Dendritic cell treated with granulocyte-macrophage colony-stimulating factor and Interleukin-4, amounts not matched to agents 40 ng/mL and 50 ng/mL, for 4 days (primary cell): Measurements from ENCODE around the gene KIF26A.

Experiments
- H3K27ac Mint-ChIP-seq: one replicate; pipeline ENCODE4 v1.8.0; 2022; ENCODE audit warnings: mild to moderate bottlenecking, mixed read lengths
- H3K27me3 Mint-ChIP-seq: one replicate; pipeline ENCODE4 v1.8.0; 2022; ENCODE audit warnings: mild to moderate bottlenecking, mixed read lengths
- H3K36me3 Mint-ChIP-seq: one replicate; pipeline ENCODE4 v1.8.0; 2022; ENCODE audit warnings: low read depth, mixed read lengths
- H3K4me1 Mint-ChIP-seq: one replicate; pipeline ENCODE4 v1.8.0; 2022; ENCODE audit warnings: low read depth, mixed read lengths
- H3K4me3 Mint-ChIP-seq: one replicate; pipeline ENCODE4 v1.8.0; 2022; ENCODE audit warnings: mild to moderate bottlenecking, moderate library complexity, mixed read lengths
- H3K9me3 Mint-ChIP-seq: one replicate; pipeline ENCODE4 v1.8.0; 2022; ENCODE audit warnings: mixed read lengths
- intact Hi-C: fragments of 100-400 bp; cut with micrococcal nuclease; formaldehyde crosslinking; loops from one replicate; pipeline ENCODE4 v1.15.0; 2022

Gene KIF26A

DNA sequence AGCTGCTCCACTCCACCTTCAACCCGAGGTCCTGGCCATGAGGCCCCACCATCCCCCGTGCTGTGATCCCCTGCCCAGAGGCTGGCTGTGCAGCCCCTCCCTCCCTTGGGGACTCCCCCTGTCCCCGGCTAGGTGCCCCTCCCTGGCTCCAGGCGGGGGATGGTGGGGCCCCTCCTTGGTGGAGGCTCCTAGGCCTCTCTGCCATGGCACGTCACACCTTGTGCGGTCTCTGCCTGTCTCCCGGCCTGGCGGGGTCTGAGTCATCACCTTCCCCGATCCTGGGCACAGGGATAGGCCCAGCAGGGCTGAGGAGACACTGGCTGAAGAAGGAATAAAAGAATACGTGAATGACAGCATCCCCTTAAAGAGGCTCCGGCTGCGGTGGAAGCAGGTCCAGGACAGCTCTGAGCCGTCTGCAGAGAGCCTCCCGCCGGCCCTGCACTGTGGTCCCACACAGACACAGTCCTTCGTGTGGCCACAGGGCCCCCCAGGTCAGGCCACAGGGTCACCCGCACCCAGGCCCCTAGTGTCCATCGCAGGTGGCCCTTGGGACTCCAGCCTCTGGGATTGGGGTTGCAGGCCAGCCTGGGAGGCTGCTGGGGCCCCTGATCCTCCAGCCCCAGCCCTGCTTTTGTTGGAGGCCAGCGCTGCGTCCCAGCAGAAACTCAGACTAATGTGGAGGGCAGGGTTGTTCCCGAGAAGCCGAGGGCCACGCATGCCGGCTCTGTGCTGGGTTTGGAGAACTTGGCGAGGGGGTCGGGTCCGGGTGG, 43.6 kb downstream of the KIF26A start:
- Mint-ChIP-seq H3K4me1 (no peaks in the 10 kb centered on the region), H3K9me3 (no peaks in the 10 kb centered on the region), H3K4me3 (no peak overlapping the region), H3K27ac (no peak overlapping the region), H3K27me3 (no peaks in the 10 kb centered on the region), H3K36me3 (no peaks in the 10 kb centered on the region)
- intact Hi-C loops, result no loop called here

DNA sequence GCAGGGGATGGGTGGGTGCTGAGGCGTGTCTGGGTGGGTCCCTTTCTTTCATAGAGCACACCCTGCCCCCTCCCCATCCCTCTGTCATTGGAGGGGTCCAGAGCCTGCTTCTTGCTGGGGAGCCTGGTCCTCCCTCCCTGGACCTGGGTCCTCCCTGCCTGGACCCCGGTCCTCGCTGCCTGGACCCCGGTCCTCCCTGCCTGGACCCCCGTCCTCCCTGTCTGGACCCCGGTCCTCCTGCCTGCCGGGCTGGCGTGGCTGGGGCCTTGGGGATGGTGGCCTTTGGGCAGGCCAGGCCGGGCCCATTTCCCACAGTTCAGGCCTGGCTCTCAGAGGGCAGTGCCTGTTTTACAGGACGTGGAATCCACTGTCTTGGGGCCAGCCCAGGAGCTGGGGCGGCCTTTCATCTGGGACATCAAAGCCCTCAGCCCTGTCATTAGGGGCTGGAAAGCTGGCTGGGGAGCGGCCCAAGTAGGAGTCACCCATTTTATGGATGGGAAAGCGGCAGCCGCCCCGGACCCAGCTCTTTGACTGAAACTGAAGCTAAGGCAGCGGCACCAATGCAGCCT, 44.6 kb downstream of the KIF26A start:
- Mint-ChIP-seq H3K4me1 (no peaks in the 10 kb centered on the region), H3K9me3 (no peaks in the 10 kb centered on the region), H3K36me3 (no peaks in the 10 kb centered on the region), H3K27ac (no peak overlapping the region), H3K4me3 (no peak overlapping the region), H3K27me3 (peaks cover 1% of the 10 kb centered on the region)
- intact Hi-C loops, result no loop called here

DNA sequence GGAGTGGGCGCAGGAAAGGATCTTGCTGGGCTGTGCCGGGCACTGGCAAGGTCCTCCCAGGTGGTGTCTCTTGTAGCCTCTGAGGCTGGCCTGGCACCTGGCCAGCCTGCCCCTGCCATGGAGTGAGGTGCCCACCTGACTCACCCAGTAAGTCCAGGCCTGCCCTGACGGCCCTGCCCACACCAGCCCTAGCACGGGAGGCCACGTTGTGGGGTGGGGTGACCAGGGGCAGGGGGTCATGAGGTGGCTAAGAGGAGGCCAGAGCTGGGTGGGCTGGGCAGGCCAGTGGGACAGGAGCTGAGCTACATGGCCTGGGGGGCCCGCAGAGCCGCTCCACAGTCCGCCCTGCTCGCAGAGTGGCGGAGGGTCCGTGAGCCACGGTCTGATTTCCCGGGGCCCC, 45.4 kb downstream of the KIF26A start:
- H3K27me3 Mint-ChIP-seq, result peaks cover 1% of the 10 kb centered on the region

DNA sequence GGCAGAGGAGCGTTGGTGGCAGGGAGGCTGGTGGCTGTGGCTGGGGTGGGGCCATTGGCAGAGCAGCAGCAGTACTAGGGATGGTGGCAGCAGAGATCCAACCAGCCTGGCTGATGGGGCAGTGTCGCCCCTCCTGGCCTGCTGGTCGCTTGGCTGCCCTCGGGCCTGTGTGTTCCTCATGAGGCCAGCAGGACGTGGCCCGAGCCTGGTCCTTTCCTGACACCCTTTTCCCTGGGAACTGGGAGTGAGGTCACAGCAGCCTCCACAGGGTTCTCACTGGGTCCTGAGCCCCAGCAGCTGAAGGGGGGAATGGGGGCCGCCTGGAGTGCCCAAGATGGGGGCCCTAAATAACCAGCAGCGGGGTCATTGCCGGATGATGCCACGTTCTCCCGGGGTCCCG, 46.1 kb downstream of the KIF26A start:
- no peaks in the 10 kb centered on the region for H3K9me3 Mint-ChIP-seq
- intact Hi-C loops, result no loop called here
- H3K4me1 Mint-ChIP-seq, result no peaks in the 10 kb centered on the region
- no peak overlapping the region for H3K4me3 Mint-ChIP-seq
- H3K27ac Mint-ChIP-seq, result no peak overlapping the region
- no peaks in the 10 kb centered on the region for H3K36me3 Mint-ChIP-seq
- H3K27me3 Mint-ChIP-seq, result peaks cover 1% of the 10 kb centered on the region

More for the DNA sequence above, 45.4 kb downstream of the KIF26A start:
- intact Hi-C loops, result no loop called here
- Mint-ChIP-seq H3K4me1 (no peaks in the 10 kb centered on the region), H3K4me3 (no peak overlapping the region), H3K36me3 (no peaks in the 10 kb centered on the region), H3K9me3 (no peaks in the 10 kb centered on the region), H3K27ac (no peak overlapping the region)

DNA sequence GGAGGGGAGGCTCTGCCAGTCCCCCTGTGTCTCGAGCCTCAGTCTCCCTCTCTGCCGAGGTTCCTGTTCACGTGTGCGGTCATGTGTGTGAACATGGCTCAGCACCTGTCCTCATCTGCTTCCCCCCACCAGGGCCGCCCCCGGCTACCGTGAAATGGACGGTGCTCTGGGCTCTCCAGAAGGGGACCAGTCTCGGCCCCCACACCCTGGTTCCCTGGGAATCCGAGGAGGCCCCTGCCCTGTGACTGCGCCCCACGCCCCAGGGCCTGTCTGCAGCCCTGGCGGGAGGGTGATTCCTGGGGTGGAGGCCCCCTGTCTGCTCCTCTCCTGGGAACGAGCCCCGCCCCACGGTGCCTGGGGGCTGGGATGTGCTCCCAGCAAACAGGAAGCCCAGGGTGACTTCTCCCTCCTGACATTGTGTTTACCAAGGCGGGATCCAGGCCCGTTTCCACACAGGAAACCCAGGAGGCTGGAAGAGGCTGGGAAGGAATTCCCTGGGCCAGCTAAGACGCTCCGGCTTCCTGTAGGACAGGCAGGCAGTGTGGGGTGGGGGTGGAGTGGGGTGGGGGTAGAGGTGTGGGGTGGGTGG, 46.6 kb downstream of the KIF26A start:
- no peaks in the 10 kb centered on the region for H3K4me1 Mint-ChIP-seq
- peaks cover 1% of the 10 kb centered on the region for H3K27me3 Mint-ChIP-seq
- no peak overlapping the region for H3K4me3 Mint-ChIP-seq
- H3K36me3 Mint-ChIP-seq, result no peaks in the 10 kb centered on the region
- H3K27ac Mint-ChIP-seq, result no peak overlapping the region
- H3K9me3 Mint-ChIP-seq, result no peaks in the 10 kb centered on the region
- intact Hi-C loops, result no loop called here

DNA sequence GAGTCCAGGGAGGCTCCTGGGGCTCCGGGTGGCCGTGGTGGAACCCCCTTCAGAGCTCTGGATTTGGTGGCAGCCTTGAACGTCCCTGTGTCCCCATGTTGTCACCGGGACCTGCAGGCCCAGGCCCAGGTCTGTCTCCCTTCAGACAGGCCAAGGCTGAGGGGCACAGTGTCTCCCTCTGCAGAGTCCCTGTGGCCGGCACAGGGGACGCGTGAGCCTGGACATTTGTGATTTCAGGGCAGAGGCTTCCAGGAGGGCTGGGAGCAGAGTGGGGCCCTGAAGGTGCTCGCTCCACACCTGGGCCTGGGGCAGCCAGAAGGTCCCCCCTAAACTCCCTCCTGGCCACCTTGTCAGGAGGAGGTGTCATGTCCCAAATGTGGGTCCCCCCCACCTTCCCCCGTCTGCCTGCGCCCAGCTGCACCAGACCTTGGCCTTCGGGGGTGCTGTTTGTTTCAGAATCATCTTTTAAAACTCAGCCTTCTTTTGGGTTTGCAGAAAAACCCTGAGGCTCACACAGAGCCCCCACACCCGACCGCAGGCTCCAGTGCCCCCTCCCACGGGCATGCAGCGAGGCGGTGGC, 47.6 kb downstream of the KIF26A start:
- no peaks in the 10 kb centered on the region for H3K9me3 Mint-ChIP-seq

DNA sequence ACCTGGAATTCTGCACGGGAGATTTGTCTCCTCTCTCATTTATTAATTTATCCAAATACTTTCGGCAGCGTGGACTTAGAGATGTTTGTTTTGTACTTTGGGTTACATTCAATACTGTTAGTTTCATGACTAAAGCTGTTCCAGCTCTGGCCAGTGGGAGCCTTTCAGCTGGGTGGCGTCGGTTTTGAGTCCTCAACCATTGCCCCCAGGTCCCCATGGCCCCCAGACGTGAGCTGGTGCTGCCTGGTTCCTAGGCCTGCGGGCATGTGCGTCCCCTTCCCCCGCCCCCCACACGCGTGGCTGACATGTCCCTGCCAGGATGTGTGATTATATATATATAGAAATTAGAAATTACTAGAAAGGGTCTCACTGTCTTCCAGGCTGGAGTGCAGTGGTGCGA, 48.2 kb downstream of the KIF26A start:
- Mint-ChIP-seq H3K36me3 (no peaks in the 10 kb centered on the region), H3K4me1 (no peaks in the 10 kb centered on the region), H3K27me3 (peaks cover 1% of the 10 kb centered on the region), H3K27ac (no peak overlapping the region), H3K4me3 (no peak overlapping the region), H3K9me3 (no peaks in the 10 kb centered on the region)
- intact Hi-C loops, result no loop called here

More for the DNA sequence above, 47.6 kb downstream of the KIF26A start:
- Mint-ChIP-seq H3K4me1 (no peaks in the 10 kb centered on the region), H3K27me3 (peaks cover 1% of the 10 kb centered on the region), H3K4me3 (no peak overlapping the region), H3K36me3 (no peaks in the 10 kb centered on the region), H3K27ac (no peak overlapping the region)
- intact Hi-C loops, result no loop called here

DNA sequence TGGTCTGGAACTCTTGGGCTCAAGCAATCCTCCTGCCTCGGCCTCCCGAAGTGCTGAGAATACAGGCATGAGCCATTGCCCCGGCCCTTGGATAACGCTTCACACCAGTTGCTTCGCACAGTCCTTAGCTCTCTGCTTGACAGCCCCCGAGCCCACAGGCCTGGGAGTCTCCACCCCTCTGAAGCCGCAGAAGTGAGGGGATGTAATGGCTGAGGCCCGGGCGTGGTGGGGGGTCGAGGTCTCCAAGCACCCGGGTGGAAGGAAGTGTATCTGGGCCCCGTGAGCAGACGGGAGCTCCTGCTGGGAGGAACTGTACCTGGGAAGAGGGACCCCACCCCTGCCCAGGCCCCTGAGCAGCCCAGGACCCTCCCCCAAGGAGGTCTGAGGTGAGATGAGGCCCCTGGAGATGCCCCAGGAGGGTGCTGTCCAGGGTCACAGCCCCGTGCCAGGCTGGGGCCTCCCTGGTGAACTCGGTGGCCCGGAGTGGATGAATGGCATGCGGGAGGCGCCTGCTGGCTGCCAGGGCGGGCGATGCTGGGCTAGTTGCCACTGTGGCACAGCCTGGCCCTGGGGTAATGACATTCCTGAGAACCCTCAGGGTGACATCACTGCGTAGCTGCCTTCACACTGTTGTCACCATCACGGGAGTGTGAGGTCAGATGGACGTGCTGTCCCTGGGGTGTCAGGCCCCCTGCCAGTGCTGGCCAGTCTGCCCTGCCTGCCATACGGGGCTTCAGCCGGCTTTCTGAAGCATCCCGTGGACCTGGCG, 48.9 kb downstream of the KIF26A start:
- intact Hi-C loops, result no loop called here
- Mint-ChIP-seq H3K27me3 (peaks cover 1% of the 10 kb centered on the region), H3K36me3 (no peaks in the 10 kb centered on the region), H3K4me3 (no peak overlapping the region), H3K4me1 (no peaks in the 10 kb centered on the region), H3K27ac (no peak overlapping the region), H3K9me3 (no peaks in the 10 kb centered on the region)

DNA sequence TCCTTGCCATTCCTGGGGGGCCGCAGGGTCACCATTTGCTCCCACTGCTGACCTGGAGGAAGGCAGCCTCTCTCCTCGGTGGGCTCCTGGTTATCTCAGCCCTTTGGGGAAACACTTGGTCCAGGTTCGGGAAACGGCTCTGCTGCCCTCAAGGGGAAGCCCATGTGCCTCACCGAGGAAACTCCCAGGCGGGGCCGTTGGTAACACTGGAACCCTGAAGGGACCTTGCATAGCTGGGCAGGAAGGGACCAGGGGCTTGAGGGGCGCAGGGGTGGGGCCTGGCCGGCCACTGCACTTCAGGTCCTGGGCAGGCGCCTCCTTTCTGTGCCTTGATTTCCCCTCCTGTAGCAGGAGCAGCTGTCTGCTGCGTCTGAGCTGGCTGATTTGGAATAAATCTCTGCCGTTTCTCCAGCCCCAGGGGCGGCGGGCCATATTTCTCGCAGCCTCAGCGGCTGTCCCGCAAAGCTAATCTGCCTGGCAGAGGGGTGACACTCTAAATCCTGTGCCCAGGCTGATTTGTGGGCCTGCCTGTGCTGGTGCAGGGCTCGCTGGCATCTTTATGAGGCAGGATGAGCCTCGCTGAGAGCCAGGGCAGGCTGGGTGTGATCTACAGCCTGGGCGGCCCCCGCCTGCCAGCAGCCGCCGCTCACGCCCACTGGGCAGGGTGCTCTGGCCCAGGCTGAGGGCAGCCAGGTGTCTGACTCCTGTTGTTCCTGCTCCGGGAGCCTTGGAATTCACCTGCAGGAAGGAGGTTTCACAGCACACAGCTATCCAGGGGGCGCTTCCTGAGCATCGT, 49.7 kb downstream of the KIF26A start:
- peaks cover 1% of the 10 kb centered on the region for H3K27me3 Mint-ChIP-seq
- H3K36me3 Mint-ChIP-seq, result no peaks in the 10 kb centered on the region
- H3K9me3 Mint-ChIP-seq, result no peaks in the 10 kb centered on the region
- H3K4me1 Mint-ChIP-seq, result no peaks in the 10 kb centered on the region
- H3K27ac Mint-ChIP-seq, result no peak overlapping the region
- intact Hi-C loops, result no loop called here
- no peak overlapping the region for H3K4me3 Mint-ChIP-seq

DNA sequence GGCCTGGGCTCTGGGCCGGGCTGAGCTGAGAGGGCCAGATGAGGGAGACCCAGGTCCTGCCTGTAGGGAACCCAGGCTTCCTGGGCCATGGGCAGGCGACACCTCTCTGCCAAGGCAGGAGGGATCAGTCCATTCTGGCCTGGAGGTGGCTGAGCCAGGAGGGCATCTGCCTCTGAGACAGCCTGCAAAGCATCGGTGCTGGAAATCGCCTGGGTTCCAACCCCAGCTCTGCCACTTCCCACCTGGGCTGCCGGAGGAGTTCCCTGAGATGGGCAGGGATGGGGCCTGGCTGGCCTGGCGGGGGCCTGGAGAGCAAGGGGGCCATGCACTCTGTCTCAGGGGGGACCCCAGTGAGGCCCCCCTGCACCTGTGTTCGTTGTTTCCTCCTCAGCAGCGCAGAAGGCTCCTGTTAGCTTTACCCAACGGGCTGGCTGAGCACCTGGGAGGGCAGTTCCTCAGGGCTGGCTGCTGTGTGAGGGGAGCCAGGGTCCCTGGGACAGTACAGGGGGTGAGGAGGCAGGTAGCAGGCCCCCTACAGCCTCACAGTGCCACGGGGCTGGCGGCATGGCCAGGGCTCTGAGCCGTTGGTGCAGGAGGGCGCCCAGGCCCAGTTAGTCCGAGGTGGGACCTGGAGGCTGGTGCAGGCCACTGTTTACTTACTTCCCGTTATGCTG, 50.5 kb downstream of the KIF26A start:
- H3K27me3 Mint-ChIP-seq, result peaks cover 1% of the 10 kb centered on the region
- H3K36me3 Mint-ChIP-seq, result no peaks in the 10 kb centered on the region
- intact Hi-C loops, result no loop called here
- no peaks in the 10 kb centered on the region for H3K9me3 Mint-ChIP-seq
- H3K27ac Mint-ChIP-seq, result no peak overlapping the region
- H3K4me3 Mint-ChIP-seq, result no peak overlapping the region
- H3K4me1 Mint-ChIP-seq, result no peaks in the 10 kb centered on the region

DNA sequence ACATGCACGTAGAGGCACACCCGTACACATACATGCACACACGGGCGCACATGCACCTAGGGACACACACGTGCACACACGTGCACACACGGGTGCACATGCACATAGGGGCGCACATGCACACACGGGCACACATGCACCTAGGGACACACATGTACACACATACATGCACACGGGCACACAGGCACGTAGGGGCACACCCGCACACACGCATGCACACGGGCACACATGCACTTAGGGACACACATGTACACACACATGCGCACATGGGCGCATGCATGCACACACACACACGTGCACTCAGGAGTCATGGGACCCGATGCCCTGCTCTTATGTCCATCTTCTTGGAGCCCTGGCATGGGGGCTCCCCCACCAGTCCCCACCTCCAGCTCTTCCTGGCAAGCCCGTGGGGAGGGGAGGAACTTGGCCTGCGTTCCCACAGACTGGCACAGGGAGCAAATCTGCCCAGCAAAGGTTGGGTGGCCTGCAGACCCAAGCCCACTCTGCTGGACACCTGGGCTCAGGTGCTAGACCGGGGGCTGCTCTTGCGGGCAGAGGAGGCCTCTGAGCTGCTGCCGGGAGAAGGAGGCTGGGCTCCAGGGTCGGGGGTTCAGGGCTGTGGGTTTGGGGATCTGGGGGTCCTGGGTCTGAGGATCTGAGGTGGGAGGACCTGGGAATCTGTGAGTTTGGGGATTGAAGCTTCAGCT, 51.4 kb downstream of the KIF26A start:
- Mint-ChIP-seq H3K36me3 (no peaks in the 10 kb centered on the region), H3K4me3 (no peak overlapping the region), H3K27ac (no peak overlapping the region), H3K4me1 (no peaks in the 10 kb centered on the region), H3K27me3 (peaks cover 1% of the 10 kb centered on the region), H3K9me3 (no peaks in the 10 kb centered on the region)
- intact Hi-C loops, result no loop called here

DNA sequence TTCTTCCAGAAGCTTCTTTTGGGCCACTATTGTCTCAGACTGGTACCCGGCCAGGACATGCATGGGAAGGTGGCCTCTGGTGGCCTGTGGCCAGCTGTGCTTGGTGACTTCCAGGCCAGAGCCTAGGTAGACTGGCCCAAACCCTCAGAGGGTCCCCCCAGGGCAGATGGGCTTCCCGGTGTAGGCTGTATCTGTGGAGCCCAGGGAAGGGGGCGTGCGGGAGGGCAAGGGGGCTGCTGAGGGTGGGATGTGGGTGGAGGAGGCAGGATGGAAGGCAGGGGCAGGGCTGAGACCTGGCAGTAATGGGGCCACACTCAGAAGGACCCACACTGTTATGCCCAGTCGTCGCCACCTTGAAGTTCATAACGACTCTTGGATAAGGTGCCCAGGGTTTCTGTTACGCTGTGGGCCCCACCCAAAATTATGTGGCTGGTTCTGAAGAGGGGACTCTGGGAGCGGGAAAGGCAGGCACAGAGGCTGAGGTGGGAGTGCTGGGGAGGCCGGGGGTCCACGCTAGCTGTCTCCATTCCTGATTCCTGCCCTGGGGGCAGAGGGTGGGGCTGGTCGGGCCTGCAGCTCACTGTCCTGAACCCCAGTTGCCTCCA, 52.1 kb downstream of the KIF26A start:
- Mint-ChIP-seq H3K27me3 (peaks cover 1% of the 10 kb centered on the region), H3K4me3 (no peak overlapping the region), H3K27ac (no peak overlapping the region), H3K9me3 (no peaks in the 10 kb centered on the region), H3K4me1 (no peaks in the 10 kb centered on the region), H3K36me3 (no peaks in the 10 kb centered on the region)
- intact Hi-C loops, result no loop called here
